Activated naive CD8-positive, alpha-beta T cell treated with anti-CD3 and anti-CD28 coated beads, Interleukin-2, amount 10 ng/mL, durations not matched to agents 7 days and 5 days (primary cell): Measurements from ENCODE around the gene FCN2. TPM values are rescaled to one million over a fixed set of nuclear protein-coding genes. Genes with fewer than 3 reads are reported as not detected.

Source experiments
- ATAC-seq: fragments of 150-1000 bp; cut with Tn5 transposase; one replicate; pipeline ENCODE4 v1.10.0; 2021; ENCODE audit warnings: low read depth, moderate library complexity
- POLR2A ChIA-PET: fragments of 350-600 bp; sonication (Branson Sonifier 250); formaldehyde crosslinking; loops from one replicate; lab custom pipeline; 2021; ENCODE audit warnings: antibody characterized with exemption; lab: Charles Lee
- DNase-seq: peaks from one replicate; pipeline ENCODE4 v3.0.0; 2021
- H3K27ac Mint-ChIP-seq: one replicate; pipeline ENCODE4 v1.8.0; 2022; ENCODE audit warnings: mild to moderate bottlenecking, mixed read lengths
- H3K27me3 Mint-ChIP-seq: one replicate; pipeline ENCODE4 v1.8.0; 2022; ENCODE audit warnings: mild to moderate bottlenecking, moderate library complexity, mixed read lengths
- H3K36me3 Mint-ChIP-seq: one replicate; pipeline ENCODE4 v1.8.0; 2021; ENCODE audit warnings: mild to moderate bottlenecking, mixed read lengths
- H3K4me1 Mint-ChIP-seq: one replicate; pipeline ENCODE4 v1.8.0; 2021; ENCODE audit warnings: mixed read lengths
- H3K4me3 Mint-ChIP-seq: one replicate; pipeline ENCODE4 v1.8.0; 2022; ENCODE audit warnings: mild to moderate bottlenecking, moderate library complexity, mixed read lengths
- H3K9me3 Mint-ChIP-seq: one replicate; pipeline ENCODE4 v1.8.0; 2021; ENCODE audit warnings: mixed read lengths
- microRNA-seq: library from miRNA; unstranded; fragments of <30 nt; microRNA quantifications from one replicate; pipeline ENCODE4 v1.2.0, GENCODE V29; 2022
- total RNA-seq, 2 experiments: library from RNA; stranded (reverse); gene quantifications; one replicate each; pipeline ENCODE4 v1.2.3, GENCODE V29; 2021

Gene FCN2
- total RNA-seq, 2 experiments from 2014 or later: not detected

DNA sequence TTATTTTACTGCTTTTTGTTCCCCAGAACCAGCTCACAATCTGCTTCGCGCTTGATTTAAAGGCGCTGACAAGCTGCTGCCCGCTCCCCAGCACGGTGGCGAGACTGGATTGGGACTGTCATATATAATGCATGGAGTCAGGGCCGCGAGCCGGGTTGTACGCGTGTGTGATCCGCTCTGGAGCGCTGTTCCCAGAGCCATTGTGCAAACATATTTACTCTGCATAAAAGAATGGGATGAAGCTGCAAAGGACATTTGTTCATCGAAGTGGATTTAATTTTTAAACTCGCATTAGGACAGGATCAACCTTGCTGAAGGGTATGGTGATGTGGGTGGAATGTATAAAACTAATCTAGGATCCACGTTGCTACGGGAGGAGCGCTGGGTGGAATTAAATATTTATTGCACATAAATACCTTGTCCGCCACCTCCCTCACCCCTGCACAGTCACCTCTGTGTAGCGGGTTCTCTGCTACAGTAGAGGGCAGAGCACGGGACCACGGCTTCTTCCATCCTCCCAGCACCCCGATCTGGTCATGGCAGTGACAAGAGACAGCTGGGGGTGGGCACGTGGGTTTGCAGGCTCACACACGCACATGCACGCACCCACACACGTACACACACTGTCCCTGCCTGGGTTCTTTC, 55.2 kb downstream of the FCN2 start:
- DNase-seq (no peak), ATAC-seq (no peak)
- Mint-ChIP-seq H3K27me3 (no peaks in the 10 kb centered on the region), H3K27ac (no peak overlapping the region), H3K36me3 (no peaks in the 10 kb centered on the region), H3K4me3 (no peak overlapping the region), H3K4me1 (no peaks in the 10 kb centered on the region), H3K9me3 (no peaks in the 10 kb centered on the region)
- POLR2A ChIA-PET: no interaction called here

DNA sequence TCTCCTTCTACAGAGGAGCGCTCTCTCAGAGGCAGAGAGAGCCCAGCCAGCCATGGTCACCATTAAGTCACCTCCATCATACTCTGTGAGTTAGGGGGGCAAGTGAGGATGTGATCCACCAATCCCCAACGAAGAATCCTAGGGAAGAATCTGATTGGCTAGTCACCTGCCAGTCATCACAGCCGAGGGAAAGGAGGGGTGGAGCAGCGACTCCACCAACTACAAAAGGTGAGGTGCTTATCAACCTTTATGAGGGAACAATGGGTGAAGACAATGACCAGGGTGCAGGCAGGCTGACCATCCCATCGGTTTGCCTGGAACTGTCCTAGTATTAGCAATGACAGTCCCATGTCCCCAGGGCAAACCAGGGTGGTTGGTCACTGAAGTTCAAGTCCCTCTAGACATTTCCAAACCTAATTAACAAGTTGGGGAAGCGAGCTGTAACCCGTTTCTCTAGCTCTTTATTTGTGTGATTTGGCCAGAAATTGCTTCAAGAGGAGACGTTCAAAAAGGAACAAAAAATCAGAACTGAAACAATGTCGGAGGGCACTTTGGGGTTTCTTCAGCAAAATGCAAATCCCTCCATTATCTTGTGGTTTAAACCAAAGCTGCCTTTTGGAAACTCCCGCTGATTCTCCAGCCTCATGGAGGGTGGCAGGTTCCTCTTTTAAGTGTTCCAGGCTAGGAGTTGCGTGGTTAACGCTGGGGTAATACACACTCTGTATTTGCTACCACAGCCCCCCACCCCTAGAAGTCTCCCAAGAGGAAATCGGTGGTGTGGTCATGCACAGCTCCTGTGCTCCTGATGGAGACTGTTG, 55.9 kb downstream of the FCN2 start:
- no peak overlapping the region for H3K4me3 Mint-ChIP-seq
- no peaks in the 10 kb centered on the region for H3K27me3 Mint-ChIP-seq
- H3K36me3 Mint-ChIP-seq: no peaks in the 10 kb centered on the region
- ATAC-seq (no peak), DNase-seq (no peak)
- H3K27ac Mint-ChIP-seq: no peak overlapping the region
- no peaks in the 10 kb centered on the region for H3K9me3 Mint-ChIP-seq
- no peaks in the 10 kb centered on the region for H3K4me1 Mint-ChIP-seq
- POLR2A ChIA-PET: no interaction called here

Small RNAs within 50 kb of the gene (microRNA-seq; reads per million reads assigned to microRNA genes)
- gene MIR3689A (not detected), gene MIR3689B (not detected), gene MIR3689C (not detected), gene MIR3689D1 (not detected), gene MIR3689D2 (not detected), gene MIR3689E (not detected), gene MIR3689F (not detected)

Other genes starting within 250 kb of the FCN2 start
- gene COL5A1, start 239.0 kb upstream of the FCN2 start, total RNA-seq: under 1 TPM; 0.71 to 0.86 TPM
- gene FCN1, start 37.1 kb downstream of the FCN2 start, total RNA-seq: 1 to 10 TPM; 2.3 to 2.6 TPM
- gene OLFM1, start 206.9 kb downstream of the FCN2 start, total RNA-seq: not detected